Vagina (tissue), 2 donors: ENCODE data around the gene PLEKHG4B.
"Not testable (repeated sequence)": the region's sequence is repeated elsewhere in the genome, so short reads cannot be mapped to it uniquely, and the experiment has no call there.

Source experiments
- POLR2A ChIP-seq, 2 donors: fragments of 450-650 bp; IDR thresholded peaks; one replicate each; pipeline ENCODE4 v1.6.1; 2017; ENCODE audit warnings: antibody characterized with exemption in 2 of 2, mild to moderate bottlenecking in 2 of 2, moderate library complexity in 2 of 2
- POLR2AphosphoS5 ChIP-seq, 2 donors: sonication (generic); formaldehyde crosslinking; IDR thresholded peaks; one replicate each; pipeline ENCODE4 v1.9.0; 2017; ENCODE audit warnings: antibody characterized with exemption in 2 of 2, mild to moderate bottlenecking in 2 of 2, low read depth in 1 of 2; ENCODE audit not compliant: insufficient read depth in 1 of 2
- TF ChIP-seq, protein P1 (sequence below), 3 experiments: fragments of 450-650 bp in 2 of 3; fragments of 200-600 bp in 1 of 3; sonication (generic) in 1 of 3; IDR thresholded peaks; one replicate each; pipeline ENCODE4 v1.5.1; 2017 to 2019; ENCODE audit warnings: antibody characterized with exemption in 3 of 3, mild to moderate bottlenecking in 2 of 3, moderate library complexity in 2 of 3

- TF ChIP-seq, protein P1, sequence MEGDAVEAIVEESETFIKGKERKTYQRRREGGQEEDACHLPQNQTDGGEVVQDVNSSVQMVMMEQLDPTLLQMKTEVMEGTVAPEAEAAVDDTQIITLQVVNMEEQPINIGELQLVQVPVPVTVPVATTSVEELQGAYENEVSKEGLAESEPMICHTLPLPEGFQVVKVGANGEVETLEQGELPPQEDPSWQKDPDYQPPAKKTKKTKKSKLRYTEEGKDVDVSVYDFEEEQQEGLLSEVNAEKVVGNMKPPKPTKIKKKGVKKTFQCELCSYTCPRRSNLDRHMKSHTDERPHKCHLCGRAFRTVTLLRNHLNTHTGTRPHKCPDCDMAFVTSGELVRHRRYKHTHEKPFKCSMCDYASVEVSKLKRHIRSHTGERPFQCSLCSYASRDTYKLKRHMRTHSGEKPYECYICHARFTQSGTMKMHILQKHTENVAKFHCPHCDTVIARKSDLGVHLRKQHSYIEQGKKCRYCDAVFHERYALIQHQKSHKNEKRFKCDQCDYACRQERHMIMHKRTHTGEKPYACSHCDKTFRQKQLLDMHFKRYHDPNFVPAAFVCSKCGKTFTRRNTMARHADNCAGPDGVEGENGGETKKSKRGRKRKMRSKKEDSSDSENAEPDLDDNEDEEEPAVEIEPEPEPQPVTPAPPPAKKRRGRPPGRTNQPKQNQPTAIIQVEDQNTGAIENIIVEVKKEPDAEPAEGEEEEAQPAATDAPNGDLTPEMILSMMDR (IDR thresholded peaks at IDR 0.05), result not testable (repeated sequence)
- TF ChIP-seq POLR2AphosphoS5 (IDR thresholded peaks at IDR 0.05; ENCODE audit: insufficient read depth in 1 of 2, low read depth in 1 of 2); POLR2A (IDR thresholded peaks at IDR 0.05): not testable (repeated sequence)
Observed at GRCh38 chr5:197031-197430, 105.1 kb downstream of the PLEKHG4B start.
